22Rv1 (cell line): Measurements from ENCODE around the gene LTBP2.

Source experiments
- H3K27ac ChIP-seq: fragments of 450-650 bp; 2 replicates; pipeline ENCODE4 v1.5.1; 2017
- ZFX ChIP-seq: fragments of 450-650 bp; IDR thresholded peaks from 2 replicates; pipeline ENCODE4 v1.6.1; 2017; ENCODE audit warnings: antibody characterized with exemption, borderline replicate concordance
- TF ChIP-seq, protein P1 (sequence below): fragments of 450-650 bp; IDR thresholded peaks from 2 replicates; pipeline ENCODE4 v1.5.1; 2017; ENCODE audit warnings: mild to moderate bottlenecking

LTBP2 gene

DNA sequence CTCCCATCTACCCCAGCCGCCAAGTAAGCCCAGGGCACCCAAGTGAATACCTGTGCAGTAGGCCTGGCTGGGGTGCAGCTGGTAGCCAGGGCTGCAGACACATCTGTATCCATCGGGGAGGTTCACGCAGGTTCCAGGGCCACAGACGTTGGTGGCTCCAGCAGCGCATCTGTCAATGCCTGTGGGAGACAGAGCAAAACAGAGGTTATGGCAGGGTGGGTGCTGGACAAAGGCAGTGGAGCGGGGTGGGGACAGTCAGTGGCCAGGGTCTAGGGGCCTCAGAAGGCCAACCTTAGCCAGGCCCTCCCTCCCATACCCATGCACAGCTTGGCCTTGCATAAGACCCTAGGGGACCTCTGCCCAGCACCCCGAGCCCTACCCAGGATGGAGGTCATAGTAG is 89.3 kb downstream of the LTBP2 start:
- no peak for TF ChIP-seq ZFX
- TF ChIP-seq, protein P1, sequence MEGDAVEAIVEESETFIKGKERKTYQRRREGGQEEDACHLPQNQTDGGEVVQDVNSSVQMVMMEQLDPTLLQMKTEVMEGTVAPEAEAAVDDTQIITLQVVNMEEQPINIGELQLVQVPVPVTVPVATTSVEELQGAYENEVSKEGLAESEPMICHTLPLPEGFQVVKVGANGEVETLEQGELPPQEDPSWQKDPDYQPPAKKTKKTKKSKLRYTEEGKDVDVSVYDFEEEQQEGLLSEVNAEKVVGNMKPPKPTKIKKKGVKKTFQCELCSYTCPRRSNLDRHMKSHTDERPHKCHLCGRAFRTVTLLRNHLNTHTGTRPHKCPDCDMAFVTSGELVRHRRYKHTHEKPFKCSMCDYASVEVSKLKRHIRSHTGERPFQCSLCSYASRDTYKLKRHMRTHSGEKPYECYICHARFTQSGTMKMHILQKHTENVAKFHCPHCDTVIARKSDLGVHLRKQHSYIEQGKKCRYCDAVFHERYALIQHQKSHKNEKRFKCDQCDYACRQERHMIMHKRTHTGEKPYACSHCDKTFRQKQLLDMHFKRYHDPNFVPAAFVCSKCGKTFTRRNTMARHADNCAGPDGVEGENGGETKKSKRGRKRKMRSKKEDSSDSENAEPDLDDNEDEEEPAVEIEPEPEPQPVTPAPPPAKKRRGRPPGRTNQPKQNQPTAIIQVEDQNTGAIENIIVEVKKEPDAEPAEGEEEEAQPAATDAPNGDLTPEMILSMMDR: no peak

DNA sequence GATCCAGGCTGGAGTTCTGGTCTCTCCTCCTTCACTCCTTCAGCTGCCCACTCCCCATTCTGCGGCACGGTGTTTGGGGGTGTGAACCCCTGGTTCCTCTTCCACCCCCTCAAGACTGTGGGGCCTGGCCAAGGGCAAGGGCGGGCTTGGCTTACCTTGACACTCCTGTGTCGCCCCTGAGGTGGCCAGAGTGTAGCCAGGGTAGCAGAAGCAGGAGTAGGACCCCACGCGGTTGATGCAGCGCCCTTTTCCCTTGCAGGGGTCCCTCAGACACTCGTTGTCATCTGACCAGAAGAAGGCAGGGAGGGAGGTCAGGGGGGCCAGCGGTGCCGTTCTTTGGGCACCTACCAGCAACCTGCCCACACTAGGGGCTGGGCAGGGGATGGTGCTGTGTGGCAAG is 90.3 kb downstream of the LTBP2 start:
- TF ChIP-seq, protein P1: no peak
- no peak for TF ChIP-seq ZFX
- H3K27ac ChIP-seq: no peak overlapping the region

More for the DNA sequence above, 89.3 kb downstream of the LTBP2 start:
- H3K27ac ChIP-seq: no peak overlapping the region

DNA sequence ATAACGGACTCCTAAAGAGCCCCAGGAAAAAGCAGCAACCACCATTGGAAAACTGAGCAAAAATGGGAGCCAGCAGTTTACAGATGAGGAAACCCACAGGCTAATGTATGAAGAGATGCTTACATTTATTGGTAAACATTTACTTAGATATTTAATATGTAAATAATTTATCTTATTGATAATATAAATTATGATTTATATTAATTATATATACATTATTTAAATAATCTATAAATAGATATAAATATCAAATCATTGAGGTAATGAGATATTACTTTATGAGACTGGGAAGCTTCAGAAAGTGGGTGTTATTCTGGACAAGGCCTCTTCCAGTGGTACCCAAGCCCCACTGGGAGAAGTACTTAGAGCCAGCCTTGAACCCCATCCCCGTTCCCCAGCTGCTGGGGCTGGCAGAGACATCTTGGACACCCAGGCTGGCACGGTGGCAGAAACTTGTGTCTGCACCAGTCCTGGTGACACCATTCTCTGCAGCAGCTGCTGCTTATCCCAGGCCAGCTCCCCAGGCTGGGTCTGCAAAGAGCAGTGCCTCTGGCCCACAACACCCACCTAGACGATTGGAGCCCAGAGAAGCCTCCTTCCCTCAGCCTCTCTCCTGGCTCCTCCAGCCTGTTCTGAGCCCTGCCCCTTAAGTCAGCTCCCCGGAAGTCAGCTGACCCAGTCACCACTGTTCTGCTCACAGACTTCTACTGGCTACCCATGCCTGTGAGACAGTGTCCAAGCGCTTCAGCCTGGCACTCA is 92.5 kb downstream of the LTBP2 start:
- H3K27ac ChIP-seq: no peak overlapping the region
- TF ChIP-seq, protein P1: no peak
- TF ChIP-seq ZFX: no peak

DNA sequence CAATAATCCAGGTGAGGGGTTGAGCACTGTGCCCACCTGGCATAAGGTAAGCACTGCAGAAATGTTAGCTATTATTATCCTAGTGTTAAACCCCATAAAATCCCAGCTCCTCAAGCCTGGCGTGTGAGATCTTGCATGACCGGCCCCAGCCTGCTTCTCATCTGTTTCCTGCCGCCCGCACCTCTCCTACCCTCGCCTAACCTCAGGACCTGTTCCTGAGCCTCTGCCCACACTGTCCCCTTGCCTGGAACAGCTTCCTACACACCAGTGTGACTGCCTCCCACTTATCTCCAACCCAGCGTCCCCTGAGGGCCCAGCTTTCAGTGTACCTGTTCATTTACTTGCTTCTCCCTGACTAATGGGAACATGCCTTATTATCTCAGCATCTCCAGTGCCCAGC is 93.8 kb downstream of the LTBP2 start:
- TF ChIP-seq ZFX: no peak
- TF ChIP-seq, protein P1: no peak
- H3K27ac ChIP-seq: no peak overlapping the region

DNA sequence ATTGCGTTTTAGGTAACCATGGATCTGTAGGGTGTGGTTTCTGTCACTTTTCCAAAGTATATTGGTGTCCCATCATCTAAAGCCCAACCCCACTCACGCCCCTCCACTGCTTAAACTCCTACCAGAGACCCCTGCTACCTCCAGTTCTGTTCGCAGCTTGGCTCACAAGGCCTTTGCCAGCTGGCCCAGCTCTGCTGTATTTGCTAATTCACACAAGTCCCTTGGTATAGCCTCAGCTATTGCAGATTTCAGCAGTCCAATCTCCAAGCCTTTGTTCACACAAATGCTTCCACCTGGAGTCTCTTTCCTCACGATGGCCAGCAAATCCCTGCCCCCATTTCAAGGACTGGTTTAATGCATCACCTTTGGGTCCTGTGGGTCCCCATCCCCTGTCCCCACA is 94.3 kb downstream of the LTBP2 start:
- TF ChIP-seq, protein P1: no peak
- TF ChIP-seq ZFX: no peak
- H3K27ac ChIP-seq: no peak overlapping the region

DNA sequence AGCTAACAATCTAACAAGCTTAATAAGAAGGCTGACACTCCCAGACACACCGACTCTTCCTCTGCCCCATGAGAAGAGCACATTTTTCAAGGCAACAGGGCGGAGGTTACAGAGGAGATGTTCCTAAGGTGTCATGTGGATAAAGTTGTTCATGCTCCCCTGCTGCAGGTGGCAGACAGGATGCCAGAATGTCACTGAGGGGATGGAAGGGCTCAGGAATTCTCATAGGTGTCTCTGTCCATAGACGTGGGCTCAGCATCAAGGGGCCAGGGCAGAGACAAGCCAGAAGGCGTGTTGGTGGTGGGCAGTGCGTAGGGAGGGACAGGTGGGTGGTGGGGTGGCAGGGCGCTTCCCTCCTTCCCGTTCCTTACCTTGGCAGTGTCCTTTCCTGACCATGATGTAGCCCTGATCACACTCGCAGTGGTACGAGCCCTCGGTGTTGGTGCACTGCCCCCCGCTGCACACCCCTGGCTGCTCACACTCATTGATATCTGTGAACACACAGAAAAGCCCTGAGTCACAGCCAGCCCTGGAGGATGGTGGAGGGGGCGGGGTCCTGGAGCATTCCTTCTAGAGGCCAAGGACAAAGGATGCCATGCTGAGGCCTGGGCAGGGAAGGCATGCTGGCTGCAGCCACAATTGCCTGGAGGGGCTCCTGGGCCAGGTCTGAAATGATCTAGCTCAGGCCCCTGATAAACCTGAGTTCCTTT is 95.4 kb downstream of the LTBP2 start:
- no peak overlapping the region for H3K27ac ChIP-seq
- TF ChIP-seq ZFX: no peak
- TF ChIP-seq, protein P1: no peak

DNA sequence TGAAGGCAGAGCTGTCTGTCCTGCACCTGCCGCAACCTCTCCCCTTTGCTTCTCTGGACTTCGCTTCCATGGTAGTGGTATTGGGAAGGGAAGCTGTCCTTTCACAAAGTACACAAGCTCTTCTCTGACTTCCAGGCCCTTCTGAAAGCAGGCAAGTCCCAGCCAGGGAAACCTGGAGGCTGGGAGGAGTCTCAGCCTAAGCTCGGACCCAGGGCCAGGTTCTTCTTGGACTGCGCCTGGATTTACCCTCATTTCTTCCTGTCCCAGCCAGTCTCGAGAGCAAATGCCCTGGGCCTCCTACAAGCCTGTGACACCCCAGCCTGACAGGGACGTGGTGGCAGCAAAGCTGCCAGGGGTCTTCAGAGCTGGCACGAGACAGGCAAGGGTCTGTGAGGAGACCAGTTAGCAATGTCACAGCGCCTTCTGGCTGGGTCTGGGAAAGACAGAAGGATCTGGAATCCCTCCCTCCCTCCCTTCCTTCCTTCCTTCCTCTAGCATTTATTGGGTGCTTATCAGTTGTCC is 96.1 kb downstream of the LTBP2 start:
- no peak for TF ChIP-seq ZFX
- TF ChIP-seq, protein P1: no peak
- H3K27ac ChIP-seq: no peak overlapping the region
